HAP-1 (cell line): ENCODE results near the gene TRAPPC3L.

ENCODE experiments used
- DNase-seq, 2 experiments: peaks; one replicate each; pipeline ENCODE4 v3.0.0-alpha.2; 2016 to 2020; ENCODE audit warnings: low spot score in 2 of 2
- H3K27me3 ChIP-seq: fragments of 250-450 bp; sonication (Bioruptor Pico); 2 replicates; pipeline ENCODE4 v1.5.1; 2020; ENCODE audit warnings: low read depth, mild to moderate bottlenecking, moderate library complexity
- H3K36me3 ChIP-seq: fragments of 250-450 bp; sonication (Bioruptor Pico); replicated peaks from 2 replicates; pipeline ENCODE4 v1.5.1; 2020; ENCODE audit warnings: mild to moderate bottlenecking
- H3K4me1 ChIP-seq: fragments of 250-450 bp; sonication (Bioruptor Pico); 2 replicates; pipeline ENCODE4 v1.5.1; 2020; ENCODE audit warnings: mild to moderate bottlenecking
- H3K4me3 ChIP-seq: fragments of 250-450 bp; sonication (Bioruptor Pico); 2 replicates; pipeline ENCODE4 v1.5.1; 2020; ENCODE audit warnings: mild to moderate bottlenecking, moderate library complexity
- H3K9me3 ChIP-seq: fragments of 250-450 bp; sonication (Bioruptor Pico); 2 replicates; pipeline ENCODE4 v1.5.1; 2020; ENCODE audit warnings: mild to moderate bottlenecking, moderate library complexity
- in situ Hi-C: fragments of 300-500 bp; cut with MboI; formaldehyde crosslinking; loops from 3 replicates; pipeline ENCODE4 v1.14.3; 2020; ENCODE audit warnings: low sequenced_read_pairs, inconsistent platforms, mixed read lengths

TRAPPC3L gene

GRCh38 chr6:116545651-116546050 lies at the start of gene TRAPPC3L:
Gene TRAPPC3L (minus strand): TSS chr6:116545684. CDS start chr6:116545514, 170 bp downstream.
- in situ Hi-C loops: no loop called here

GRCh38 chr6:116595247-116595646 lies 49.8 kb upstream of the TRAPPC3L start:
- in situ Hi-C loops: no loop called here
- Histone ChIP-seq H3K4me3 (no peak overlapping the region), H3K36me3 (peaks cover 26% of the 10 kb centered on the region), H3K27me3 (no peaks in the 10 kb centered on the region), H3K4me1 (no peaks in the 10 kb centered on the region), H3K9me3 (no peaks in the 10 kb centered on the region)
- no peak for DNase-seq

More at GRCh38 chr6:116545651-116546050, at the start of gene TRAPPC3L:
- H3K27me3 ChIP-seq: peaks cover 37% of the 10 kb centered on the region
- H3K36me3 ChIP-seq: no peaks in the 10 kb centered on the region
- no peaks in the 10 kb centered on the region for H3K9me3 ChIP-seq
- peaks cover 3% of the 10 kb centered on the region for H3K4me1 ChIP-seq
- DNase-seq: no peak
- no peak within 1 kb of the TSS for H3K4me3 ChIP-seq

- Histone ChIP-seq H3K9me3 (no peaks in the 10 kb centered on the region), H3K36me3 (peaks cover 38% of the 10 kb centered on the region), H3K27me3 (no peaks in the 10 kb centered on the region), H3K4me3 (no peak overlapping the region), H3K4me1 (no peaks in the 10 kb centered on the region)
- in situ Hi-C loops: no loop called here
- DNase-seq: no peak
Observed at GRCh38 chr6:116586738-116587137, 41.3 kb upstream of the TRAPPC3L start.

- Histone ChIP-seq H3K4me1 (no peaks in the 10 kb centered on the region), H3K9me3 (no peaks in the 10 kb centered on the region), H3K27me3 (no peaks in the 10 kb centered on the region), H3K4me3 (no peak overlapping the region), H3K36me3 (peaks cover 35% of the 10 kb centered on the region)
- DNase-seq: no peak
- in situ Hi-C loops: no loop called here
Observed at GRCh38 chr6:116586276-116586675, 40.8 kb upstream of the TRAPPC3L start.

- Histone ChIP-seq H3K4me3 (no peak overlapping the region), H3K9me3 (no peaks in the 10 kb centered on the region), H3K4me1 (peaks cover 4% of the 10 kb centered on the region; the same call in 1 of the 2 replicates), H3K36me3 (peaks cover 26% of the 10 kb centered on the region), H3K27me3 (no peaks in the 10 kb centered on the region)
- in situ Hi-C loops: no loop called here
- DNase-seq: no peak
Observed at GRCh38 chr6:116580198-116580597, 34.7 kb upstream of the TRAPPC3L start.

GRCh38 chr6:116579143-116579542 lies 33.7 kb upstream of the TRAPPC3L start:
- Histone ChIP-seq H3K36me3 (peaks cover 23% of the 10 kb centered on the region), H3K4me3 (no peak overlapping the region), H3K4me1 (peaks cover 7% of the 10 kb centered on the region), H3K27me3 (no peaks in the 10 kb centered on the region), H3K9me3 (no peaks in the 10 kb centered on the region)
- in situ Hi-C loops: no loop called here
- no peak for DNase-seq

- Histone ChIP-seq H3K4me1 (peaks cover 13% of the 10 kb centered on the region), H3K27me3 (no peaks in the 10 kb centered on the region), H3K4me3 (no peak overlapping the region), H3K36me3 (peaks cover 26% of the 10 kb centered on the region), H3K9me3 (no peaks in the 10 kb centered on the region)
- no peak for DNase-seq
- in situ Hi-C loops: no loop called here
Observed at GRCh38 chr6:116578335-116578734, 32.9 kb upstream of the TRAPPC3L start.

- no peaks in the 10 kb centered on the region for H3K27me3 ChIP-seq
- in situ Hi-C loops: no loop called here
- H3K9me3 ChIP-seq: no peaks in the 10 kb centered on the region
- peaks cover 22% of the 10 kb centered on the region for H3K4me1 ChIP-seq
- H3K4me3 ChIP-seq: no peak overlapping the region
- H3K36me3 ChIP-seq: peaks cover 26% of the 10 kb centered on the region
- no peak for DNase-seq
Observed at GRCh38 chr6:116577486-116577885, 32.0 kb upstream of the TRAPPC3L start.

- no peaks in the 10 kb centered on the region for H3K27me3 ChIP-seq
- peaks cover 24% of the 10 kb centered on the region for H3K4me1 ChIP-seq
- in situ Hi-C loops: no loop called here
- no peak overlapping the region for H3K4me3 ChIP-seq
- H3K36me3 ChIP-seq: peaks cover 20% of the 10 kb centered on the region
- DNase-seq: no peak
- H3K9me3 ChIP-seq: no peaks in the 10 kb centered on the region
Observed at GRCh38 chr6:116575227-116575626, 29.7 kb upstream of the TRAPPC3L start.

GRCh38 chr6:116572162-116572561 lies 26.7 kb upstream of the TRAPPC3L start:
- H3K4me3 ChIP-seq: peak overlapping the region; percentile 78
- H3K4me1 ChIP-seq: peaks cover 25% of the 10 kb centered on the region
- H3K27me3 ChIP-seq: no peaks in the 10 kb centered on the region
- DNase-seq: peak; percentile 22 to 32
- H3K9me3 ChIP-seq: no peaks in the 10 kb centered on the region
- in situ Hi-C loops: no loop called here
- H3K36me3 ChIP-seq: peaks cover 18% of the 10 kb centered on the region

GRCh38 chr6:116571683-116572000 lies 26.2 kb upstream of the TRAPPC3L start:
- Histone ChIP-seq H3K4me3 (peak overlapping the region; percentile 78), H3K36me3 (peaks cover 14% of the 10 kb centered on the region; the same call in 1 of the 2 replicates), H3K4me1 (peaks cover 25% of the 10 kb centered on the region), H3K27me3 (no peaks in the 10 kb centered on the region), H3K9me3 (no peaks in the 10 kb centered on the region)
- in situ Hi-C loops: no loop called here
- no peak for DNase-seq

- H3K4me1 ChIP-seq: peaks cover 25% of the 10 kb centered on the region
- in situ Hi-C loops: no loop called here
- DNase-seq: peak; percentile 97 to 99
- H3K27me3 ChIP-seq: no peaks in the 10 kb centered on the region
- H3K4me3 ChIP-seq: peak within 1 kb of the TSS; percentile 78
- H3K36me3 ChIP-seq: peaks cover 10% of the 10 kb centered on the region; the same call in 1 of the 2 replicates
- no peaks in the 10 kb centered on the region for H3K9me3 ChIP-seq
Observed at GRCh38 chr6:116570856-116571682, 25.6 kb upstream of the TRAPPC3L start, which contains the start of gene RWDD1. Gene RWDD1 (plus strand): TSS chr6:116571504. CDS start chr6:116571583, 79 bp downstream.

GRCh38 chr6:116568821-116569755 lies 23.6 kb upstream of the TRAPPC3L start:
- DNase-seq: no peak
- Histone ChIP-seq H3K4me3 (no peak overlapping the region), H3K9me3 (no peaks in the 10 kb centered on the region), H3K4me1 (peaks cover 21% of the 10 kb centered on the region), H3K36me3 (peaks cover 6% of the 10 kb centered on the region; the same call in 1 of the 2 replicates), H3K27me3 (no peaks in the 10 kb centered on the region; the same call in 1 of the 2 replicates)
- in situ Hi-C loops: loop anchor here (10.0 kb wide), 1 partner anchor 294 kb away; the partner anchor contains the start of gene TSPYL1
